ENCODE measurements around the gene ENPP5. TPM values are rescaled to one million over a fixed set of nuclear protein-coding genes. Genes with fewer than 3 reads are reported as not detected.
"Not testable (repeated sequence)": the region's sequence is repeated elsewhere in the genome, so short reads cannot be mapped to it uniquely, and the experiment has no call there.

The ENPP5 gene
- total and polyA plus RNA-seq, 7 experiments from 2014 or later, result 0.50 to 1.7 (median 0.92) TPM; not detected in 2

DNA sequence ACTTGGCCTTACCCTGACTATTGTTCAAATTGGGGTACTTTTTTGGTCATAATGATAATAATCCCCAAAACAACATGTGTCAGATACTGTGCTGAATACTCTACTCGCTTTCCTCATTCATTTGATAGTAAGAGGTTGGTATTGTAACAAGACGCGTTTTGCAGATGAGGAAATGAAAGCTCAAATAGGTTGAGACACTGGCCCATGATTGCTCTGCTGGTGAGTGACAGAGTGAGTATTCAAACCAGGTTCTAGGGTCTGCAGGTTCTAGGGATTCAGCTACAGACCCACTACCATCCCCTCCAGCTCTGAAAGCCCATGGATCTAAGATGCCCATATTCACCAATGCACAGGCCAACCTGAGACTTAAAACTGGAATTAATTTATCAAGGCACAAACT lies 42.3 kb downstream of the ENPP5 start:
- Mint-ChIP-seq H3K9me3 (peaks cover 0 to 3% (median 0%) of the 10 kb centered on the region in 11 donors), H3K4me1 (peaks cover 17 to 48% (median 38%) of the 10 kb centered on the region in 7 donors), H3K27me3 (peaks cover 0 to 4% (median 0%) of the 10 kb centered on the region in 5 donors), H3K27ac (peak overlapping the region in 4 of 9 donors; percentile 16 to 92 (median 36)), H3K36me3 (peaks cover 0 to 8% (median 0%) of the 10 kb centered on the region in 5 donors), H3K4me3 (peak overlapping the region in 9 of 10 donors; percentile 56 to 98 (median 98))
- Histone ChIP-seq H3K4me1 (ENCODE audit: control insufficient read depth in 2 of 2, insufficient read depth in 2 of 2, low read length in 2 of 2) (peaks cover 15 to 18% of the 10 kb centered on the region in 2 donors), H3K36me3 (ENCODE audit: control insufficient read depth in 2 of 3, insufficient read depth in 3 of 3, low read length in 3 of 3) (no peaks in the 10 kb centered on the region), H3K9me3 (ENCODE audit: control insufficient read depth in 2 of 3, low read length in 3 of 3) (no peaks in the 10 kb centered on the region), H3K27ac (ENCODE audit: low read depth, low read length) (no peak overlapping the region), H3K4me3 (ENCODE audit: low read length) (peak overlapping the region; percentile 98), H3K27me3 (ENCODE audit: control insufficient read depth in 2 of 2, insufficient read depth in 2 of 2, low read length in 2 of 2) (no peaks in the 10 kb centered on the region)
- DNase-seq (no peak), ATAC-seq (no peak)
- ChIA-PET CTCF (interaction anchor here (1.1 to 1.2 kb wide), 2 partner anchors 10 to 12 kb away, joined by 3 to 5 read pairs; no protein-coding TSS in a partner anchor), POLR2A (interaction anchor here (1.3 to 1.8 kb wide), 2 partner anchors 11 to 120 kb away, joined by 3 to 6 read pairs; no protein-coding TSS in a partner anchor)
- intact Hi-C loops (cut with micrococcal nuclease), result loop anchor here (2.0 to 10.0 kb wide), 6 partner anchors 46 to 2001 kb away; partner anchors contain the start of genes CLIC5 (in 2 of the 2), CD2AP (in 1 of the 2), MRPL14 (in 1 of the 2) and SUPT3H (in 1 of the 2)

DNA sequence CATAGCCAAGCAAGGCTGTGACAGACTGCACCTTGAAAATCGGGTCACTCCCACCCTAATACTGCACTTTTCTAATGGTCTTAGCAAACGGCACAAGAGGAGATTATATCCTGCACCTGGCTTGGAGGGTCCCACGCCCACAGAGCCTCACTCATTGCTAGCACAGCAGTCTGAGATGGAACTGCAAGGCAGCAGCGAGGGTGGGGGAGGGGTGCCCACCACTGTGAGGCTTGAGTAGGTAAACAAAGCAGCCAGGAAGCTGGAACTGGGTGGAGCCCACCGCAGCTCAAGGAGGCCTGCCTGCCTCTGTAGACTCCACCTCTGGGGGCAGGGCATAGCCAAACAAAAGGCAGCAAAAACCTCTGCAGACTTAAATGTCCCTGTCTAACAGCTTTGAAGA lies 51.1 kb downstream of the ENPP5 start:
- H3K27ac Mint-ChIP-seq; H3K36me3 ChIP-seq (ENCODE audit: control insufficient read depth in 2 of 3, insufficient read depth in 3 of 3, low read length in 3 of 3); H3K4me1 ChIP-seq (ENCODE audit: control insufficient read depth in 2 of 2, insufficient read depth in 2 of 2, low read length in 2 of 2); H3K27me3 Mint-ChIP-seq; H3K9me3 Mint-ChIP-seq; CTCF ChIA-PET; DNase-seq; H3K4me3 ChIP-seq (ENCODE audit: low read length); ATAC-seq; POLR2A ChIA-PET; H3K9me3 ChIP-seq (ENCODE audit: control insufficient read depth in 2 of 3, low read length in 3 of 3); H3K27ac ChIP-seq (ENCODE audit: low read depth, low read length); H3K27me3 ChIP-seq (ENCODE audit: control insufficient read depth in 2 of 2, insufficient read depth in 2 of 2, low read length in 2 of 2): not testable (repeated sequence)
- intact Hi-C loops (cut with micrococcal nuclease), result loop anchor here in 1 of 2 donors (10.0 kb wide), 1 partner anchor 1185 kb away; no protein-coding TSS in a partner anchor
- peaks cover 0 to 36% (median 13%) of the 10 kb centered on the region in 7 donors for H3K4me1 Mint-ChIP-seq
- H3K36me3 Mint-ChIP-seq, result peaks cover 9 to 50% (median 30%) of the 10 kb centered on the region in 5 donors
- peak overlapping the region in 2 of 10 donors; percentile 12 to 14 for H3K4me3 Mint-ChIP-seq

DNA sequence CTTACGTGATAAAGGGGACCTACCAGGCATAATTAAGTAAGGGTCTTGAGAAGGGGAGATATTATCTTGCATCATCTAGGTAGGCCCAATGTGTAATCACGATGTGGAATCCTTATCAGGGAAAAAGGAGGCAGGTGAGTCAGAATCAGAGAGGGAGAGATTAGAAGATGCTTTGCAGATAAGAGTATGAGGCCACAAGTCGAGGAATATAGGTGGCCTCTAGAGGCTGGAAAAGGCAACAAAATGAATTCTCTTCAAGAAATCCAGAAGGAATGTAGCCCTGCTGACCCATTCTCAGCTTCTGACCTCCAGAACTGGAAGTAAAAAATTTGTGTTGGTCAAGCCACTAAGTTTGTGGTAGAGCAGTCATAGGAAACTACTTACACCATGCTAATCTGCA lies 51.9 kb downstream of the ENPP5 start:
- no peak overlapping the region for H3K27ac Mint-ChIP-seq
- no peak overlapping the region for H3K4me3 Mint-ChIP-seq
- ATAC-seq, result no peak
- Histone ChIP-seq H3K4me1 (ENCODE audit: control insufficient read depth in 2 of 2, insufficient read depth in 2 of 2, low read length in 2 of 2) (peaks cover 0 to 8% of the 10 kb centered on the region in 2 donors), H3K27me3 (ENCODE audit: control insufficient read depth in 2 of 2, insufficient read depth in 2 of 2, low read length in 2 of 2) (no peaks in the 10 kb centered on the region), H3K27ac (ENCODE audit: low read depth, low read length) (no peak overlapping the region), H3K36me3 (ENCODE audit: control insufficient read depth in 2 of 3, insufficient read depth in 3 of 3, low read length in 3 of 3) (peaks cover 0 to 2% (median 0%) of the 10 kb centered on the region in 3 experiments), H3K9me3 (ENCODE audit: control insufficient read depth in 2 of 3, low read length in 3 of 3) (no peaks in the 10 kb centered on the region), H3K4me3 (ENCODE audit: low read length) (no peak overlapping the region)
- ChIA-PET POLR2A (no interaction called here), CTCF (no interaction called here)
- DNase-seq, result no peak
- H3K4me1 Mint-ChIP-seq, result peaks cover 0 to 36% (median 13%) of the 10 kb centered on the region in 7 donors
- H3K9me3 Mint-ChIP-seq, result peaks cover 0 to 9% (median 3%) of the 10 kb centered on the region in 11 donors
- intact Hi-C loops (cut with micrococcal nuclease), result no loop called here
- H3K27me3 Mint-ChIP-seq, result peaks cover 0 to 4% (median 0%) of the 10 kb centered on the region in 5 donors
- peaks cover 9 to 53% (median 30%) of the 10 kb centered on the region in 5 donors for H3K36me3 Mint-ChIP-seq

DNA sequence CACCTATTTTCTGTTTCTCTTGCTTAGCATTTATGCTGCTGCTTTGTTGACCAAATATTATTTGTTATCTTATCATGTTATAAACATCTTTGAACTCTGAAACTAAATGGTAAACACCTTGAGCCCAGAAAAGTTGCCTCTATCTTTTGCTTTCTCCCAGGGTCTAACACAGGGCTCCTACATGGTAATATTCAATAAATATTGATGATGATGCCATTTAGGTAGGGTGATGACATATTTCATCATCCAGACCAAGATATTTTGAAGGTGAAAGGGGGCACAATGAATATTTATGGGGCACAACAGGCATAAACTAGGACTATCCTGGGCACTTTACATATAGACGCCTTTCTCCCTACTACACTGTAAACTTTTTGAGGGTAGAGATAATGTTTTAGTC lies 52.6 kb downstream of the ENPP5 start:
- Mint-ChIP-seq H3K27ac (no peak overlapping the region), H3K9me3 (peaks cover 0 to 9% (median 3%) of the 10 kb centered on the region in 11 donors), H3K4me3 (no peak overlapping the region), H3K27me3 (peaks cover 0 to 2% (median 0%) of the 10 kb centered on the region in 5 donors), H3K36me3 (peaks cover 9 to 60% (median 31%) of the 10 kb centered on the region in 5 donors), H3K4me1 (peaks cover 0 to 36% (median 13%) of the 10 kb centered on the region in 7 donors)
- Histone ChIP-seq H3K4me3 (ENCODE audit: low read length) (no peak overlapping the region), H3K9me3 (ENCODE audit: control insufficient read depth in 2 of 3, low read length in 3 of 3) (no peaks in the 10 kb centered on the region), H3K27me3 (ENCODE audit: control insufficient read depth in 2 of 2, insufficient read depth in 2 of 2, low read length in 2 of 2) (no peaks in the 10 kb centered on the region), H3K27ac (ENCODE audit: low read depth, low read length) (no peak overlapping the region), H3K36me3 (ENCODE audit: control insufficient read depth in 2 of 3, insufficient read depth in 3 of 3, low read length in 3 of 3) (peaks cover 0 to 2% (median 0%) of the 10 kb centered on the region in 3 experiments), H3K4me1 (ENCODE audit: control insufficient read depth in 2 of 2, insufficient read depth in 2 of 2, low read length in 2 of 2) (peaks cover 0 to 8% of the 10 kb centered on the region in 2 donors)
- ATAC-seq (no peak), DNase-seq (no peak)
- intact Hi-C loops (cut with micrococcal nuclease), result no loop called here
- ChIA-PET CTCF (no interaction called here), POLR2A (no interaction called here)

DNA sequence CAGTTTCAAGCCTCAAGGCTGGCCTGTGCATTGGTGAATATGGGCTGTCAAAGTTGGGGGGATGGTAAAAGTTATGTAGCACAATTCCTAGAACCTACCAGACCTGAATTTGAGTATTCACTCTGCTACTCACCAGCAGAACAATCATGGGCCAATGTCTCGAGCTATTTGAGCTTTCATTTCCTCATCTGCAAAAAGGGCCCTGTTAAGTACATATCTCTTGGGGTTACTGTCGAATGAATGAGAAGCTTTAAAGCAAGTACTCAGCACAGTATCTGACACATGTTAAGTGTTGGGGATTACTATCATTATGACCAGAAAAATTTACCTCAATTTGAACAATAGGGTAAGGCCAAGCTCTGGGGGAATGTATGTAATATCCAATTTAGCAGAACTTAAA lies 54.5 kb downstream of the ENPP5 start:
- H3K27ac Mint-ChIP-seq, result no peak overlapping the region
- no peak for DNase-seq
- intact Hi-C loops (cut with micrococcal nuclease), result no loop called here
- peaks cover 0 to 21% (median 5%) of the 10 kb centered on the region in 7 donors for H3K4me1 Mint-ChIP-seq
- no peak overlapping the region for H3K4me3 ChIP-seq (ENCODE audit: low read length)
- no peak for ATAC-seq
- no peak overlapping the region for H3K27ac ChIP-seq (ENCODE audit: low read depth, low read length)
- H3K9me3 ChIP-seq (ENCODE audit: control insufficient read depth in 2 of 3, low read length in 3 of 3), result no peaks in the 10 kb centered on the region
- H3K36me3 Mint-ChIP-seq, result peaks cover 9 to 66% (median 41%) of the 10 kb centered on the region in 5 donors
- peaks cover 0 to 13% (median 4%) of the 10 kb centered on the region in 11 donors for H3K9me3 Mint-ChIP-seq
- no peaks in the 10 kb centered on the region for H3K27me3 Mint-ChIP-seq
- H3K4me1 ChIP-seq (ENCODE audit: control insufficient read depth in 2 of 2, insufficient read depth in 2 of 2, low read length in 2 of 2), result peaks cover 0 to 8% of the 10 kb centered on the region in 2 donors
- ChIA-PET POLR2A (interaction anchor here (1.0 kb wide), 1 partner anchor 13 kb away, joined by 3 read pairs; no protein-coding TSS in a partner anchor), CTCF (interaction anchor here (0.8 kb wide), 1 partner anchor 13 kb away, joined by 3 read pairs; no protein-coding TSS in a partner anchor)
- H3K27me3 ChIP-seq (ENCODE audit: control insufficient read depth in 2 of 2, insufficient read depth in 2 of 2, low read length in 2 of 2), result no peaks in the 10 kb centered on the region
- H3K4me3 Mint-ChIP-seq, result no peak overlapping the region
- peaks cover 0 to 2% (median 0%) of the 10 kb centered on the region in 3 experiments for H3K36me3 ChIP-seq (ENCODE audit: control insufficient read depth in 2 of 3, insufficient read depth in 3 of 3, low read length in 3 of 3)

DNA sequence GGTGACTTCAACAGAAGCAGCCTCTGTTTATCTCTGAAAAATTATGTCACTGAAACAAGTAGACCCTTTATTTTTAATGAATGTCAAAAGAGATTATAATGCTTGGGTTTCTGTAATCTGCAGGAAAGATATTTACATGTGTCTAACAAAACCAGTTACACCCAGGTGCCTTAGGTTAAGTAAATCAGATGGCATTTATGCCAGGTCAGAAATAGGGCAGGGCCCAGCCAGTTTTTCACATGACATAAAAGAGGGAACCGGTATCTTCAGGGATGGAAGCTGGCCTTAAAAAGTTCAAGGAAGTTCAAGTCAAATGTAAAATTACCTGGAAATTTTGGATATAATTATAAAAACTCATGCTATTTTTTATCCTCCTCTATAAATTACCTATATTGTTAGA lies 55.1 kb downstream of the ENPP5 start:
- Mint-ChIP-seq H3K36me3 (peaks cover 9 to 67% (median 41%) of the 10 kb centered on the region in 5 donors), H3K9me3 (peaks cover 0 to 18% (median 5%) of the 10 kb centered on the region in 11 donors), H3K4me3 (no peak overlapping the region), H3K27ac (no peak overlapping the region), H3K27me3 (no peaks in the 10 kb centered on the region), H3K4me1 (peaks cover 0 to 20% (median 5%) of the 10 kb centered on the region in 7 donors)
- intact Hi-C loops (cut with micrococcal nuclease), result no loop called here
- no peak overlapping the region for H3K27ac ChIP-seq (ENCODE audit: low read depth, low read length)
- ATAC-seq (no peak), DNase-seq (no peak)
- H3K4me1 ChIP-seq (ENCODE audit: control insufficient read depth in 2 of 2, insufficient read depth in 2 of 2, low read length in 2 of 2), result peaks cover 0 to 8% of the 10 kb centered on the region in 2 donors
- H3K27me3 ChIP-seq (ENCODE audit: control insufficient read depth in 2 of 2, insufficient read depth in 2 of 2, low read length in 2 of 2), result no peaks in the 10 kb centered on the region
- H3K4me3 ChIP-seq (ENCODE audit: low read length), result no peak overlapping the region
- ChIA-PET CTCF (interaction anchor here (0.8 kb wide), 1 partner anchor 13 kb away, joined by 3 read pairs; no protein-coding TSS in a partner anchor), POLR2A (interaction anchor here (1.0 kb wide), 1 partner anchor 14 kb away, joined by 3 read pairs; no protein-coding TSS in a partner anchor)
- H3K36me3 ChIP-seq (ENCODE audit: control insufficient read depth in 2 of 3, insufficient read depth in 3 of 3, low read length in 3 of 3), result peaks cover 0 to 2% (median 0%) of the 10 kb centered on the region in 3 experiments
- no peaks in the 10 kb centered on the region for H3K9me3 ChIP-seq (ENCODE audit: control insufficient read depth in 2 of 3, low read length in 3 of 3)

Measured in naive thymus-derived CD4-positive, alpha-beta T cell (primary cell).